H1 (cell line): Measurements from ENCODE around the gene ZCCHC10. TPM values are rescaled to one million over a fixed set of nuclear protein-coding genes. Genes with fewer than 3 reads are reported as not detected.

Experiments used
- CTCF ChIA-PET: fragments of 300-600 bp; sonication (Branson Sonifier 250); formaldehyde crosslinking; loops from one replicate; lab custom pipeline; 2021; ENCODE audit not compliant: partially characterized antibody; lab: Charles Lee
- POLR2A ChIA-PET: fragments of 300-600 bp; sonication (Branson Sonifier 250); formaldehyde crosslinking; loops from one replicate; lab custom pipeline; 2021; ENCODE audit warnings: inconsistent platforms; ENCODE audit not compliant: partially characterized antibody; lab: Charles Lee
- DNase-seq, 2 experiments: peaks; one replicate each; pipeline versions ENCODE4 v3.0.0 to v3.0.0-alpha.2; 2010 to 2022; ENCODE audit warnings: low spot score in 2 of 2, low read depth in 1 of 2, mixed read lengths in 1 of 2
- FAIRE-seq: peaks from 2 replicates; lab custom pipeline; 2011; peaks lifted over from hg19 to GRCh38; lab: Jason Lieb, UNC
- H2AFZ ChIP-seq: 2 replicates; pipeline ENCODE4 v1.8.1; 2012; ENCODE audit warnings: low read length, inconsistent platforms
- H2AK5ac ChIP-seq: 2 replicates; pipeline ENCODE4 v1.6.1; 2013; ENCODE audit warnings: low read depth, low read length
- H2BK120ac ChIP-seq: replicated peaks from 2 replicates; pipeline ENCODE3; 2013; ENCODE audit warnings: low read depth, low read length, inconsistent platforms
- H2BK12ac ChIP-seq: 2 replicates; pipeline ENCODE4 v1.6.1; 2013; ENCODE audit warnings: low read depth, low read length
- H2BK15ac ChIP-seq: 2 replicates; pipeline ENCODE4 v1.6.1; 2013; ENCODE audit warnings: low read length
- H2BK20ac ChIP-seq: 2 replicates; pipeline ENCODE4 v1.6.1; 2013; ENCODE audit warnings: low read length
- H2BK5ac ChIP-seq: 2 replicates; pipeline ENCODE4 v1.6.1; 2013; ENCODE audit warnings: low read depth, low read length
- H3K14ac ChIP-seq: 2 replicates; pipeline ENCODE4 v1.6.1; 2013; ENCODE audit warnings: inconsistent platforms; ENCODE audit not compliant: insufficient read length
- H3K18ac ChIP-seq: 2 replicates; pipeline ENCODE4 v1.6.1; 2013; ENCODE audit warnings: low read length; ENCODE audit errors: extremely low read depth
- H3K23ac ChIP-seq: 2 replicates; pipeline ENCODE4 v1.6.1; 2013; ENCODE audit warnings: inconsistent platforms; ENCODE audit not compliant: insufficient read length
- H3K23me2 ChIP-seq: 2 replicates; pipeline ENCODE4 v1.6.1; 2013; ENCODE audit warnings: low read depth, low read length
- H3K27ac ChIP-seq: 2 replicates; pipeline ENCODE4 v1.6.1; 2011; ENCODE audit warnings: low read depth, low read length, inconsistent platforms
- H3K27me3 ChIP-seq, 4 experiments: replicated peaks in 1 of 4; 1 replicate in 1 of 4; 2 replicates in 3 of 4; pipeline versions ENCODE4 v1.6.1 to v1.8.1; 2011 to 2013; ENCODE audit warnings: low read length in 3 of 4, mild to moderate bottlenecking in 3 of 4, inconsistent platforms in 2 of 4, mixed read lengths in 2 of 4, moderate library complexity in 1 of 4; ENCODE audit not compliant: control insufficient read depth in 3 of 4, insufficient read depth in 3 of 4; ENCODE audit errors: extremely low read depth in 1 of 4
- H3K36me3 ChIP-seq, 4 experiments: 2 replicates each; pipeline versions ENCODE4 v1.6.1 to v1.8.1; 2011 to 2013; ENCODE audit warnings: mild to moderate bottlenecking in 4 of 4, low read length in 3 of 4, moderate library complexity in 2 of 4, control low read depth in 1 of 4, inconsistent platforms in 1 of 4; ENCODE audit not compliant: insufficient read depth in 4 of 4, control insufficient read depth in 2 of 4
- H3K4ac ChIP-seq: replicated peaks from 2 replicates; pipeline ENCODE3; 2013; ENCODE audit warnings: low read length, low read depth, mixed read lengths, inconsistent platforms; ENCODE audit not compliant: insufficient read length
- H3K4me1 ChIP-seq, 4 experiments: replicated peaks in 1 of 4; 1 replicate in 1 of 4; 2 replicates in 3 of 4; pipeline versions ENCODE4 v1.6.1 to v1.8.1; 2011 to 2013; ENCODE audit warnings: low read length in 3 of 4, inconsistent platforms in 2 of 4, mixed read lengths in 1 of 4; ENCODE audit not compliant: insufficient read depth in 4 of 4, control insufficient read depth in 3 of 4
- H3K4me2 ChIP-seq, 2 experiments: 2 replicates each; pipeline versions ENCODE4 v1.6.1 to v1.8.1; 2011 to 2013; ENCODE audit warnings: low read depth in 2 of 2, low read length in 2 of 2, control low read depth in 1 of 2, inconsistent platforms in 1 of 2, mild to moderate bottlenecking in 1 of 2; ENCODE audit not compliant: insufficient read depth in 1 of 2
- H3K4me3 ChIP-seq, 4 experiments: fragments of 200-600, 300-600 bp in 1 of 4; sonication (generic), shearing (Covaris generic), sonication (Bioruptor Twin) in 1 of 4; 2 replicates each; pipeline versions ENCODE4 v1.5.1 to v1.8.1; 2011 to 2016; ENCODE audit warnings: low read length in 4 of 4, low read depth in 3 of 4, control low read depth in 2 of 4, inconsistent platforms in 2 of 4, mild to moderate bottlenecking in 2 of 4, mixed read lengths in 1 of 4, moderate library complexity in 1 of 4; ENCODE audit not compliant: insufficient read depth in 2 of 4; ENCODE audit errors: extremely low read depth in 1 of 4
- H3K56ac ChIP-seq: replicated peaks from 2 replicates; pipeline ENCODE3; 2013; ENCODE audit warnings: low read depth, mild to moderate bottlenecking, mixed read lengths, low read length, inconsistent platforms; ENCODE audit not compliant: insufficient read length
- H3K79me1 ChIP-seq: 2 replicates; pipeline ENCODE4 v1.6.1; 2013; ENCODE audit warnings: low read depth, low read length, control low read depth
- H3K79me2 ChIP-seq, 2 experiments: 2 replicates each; pipeline versions ENCODE4 v1.6.1 to v1.8.1; 2012 to 2013; ENCODE audit warnings: low read length in 2 of 2, mild to moderate bottlenecking in 2 of 2, inconsistent platforms in 1 of 2; ENCODE audit not compliant: insufficient read depth in 2 of 2, control insufficient read depth in 1 of 2
- H3K9ac ChIP-seq, 4 experiments: replicated peaks in 1 of 4; 1 replicate in 1 of 4; 2 replicates in 3 of 4; pipeline versions ENCODE4 v1.6.1 to v1.8.1; 2011 to 2013; ENCODE audit warnings: low read depth in 3 of 4, low read length in 3 of 4, control low read depth in 2 of 4, mild to moderate bottlenecking in 2 of 4, moderate library complexity in 2 of 4, inconsistent platforms in 1 of 4; ENCODE audit errors: extremely low read depth in 1 of 4
- H3K9me3 ChIP-seq, 2 experiments: 2 replicates each; pipeline versions ENCODE4 v1.6.1 to v1.8.1; 2012 to 2013; ENCODE audit warnings: mild to moderate bottlenecking in 2 of 2, moderate library complexity in 2 of 2, control low read depth in 1 of 2, inconsistent platforms in 1 of 2, low read depth in 1 of 2, low read length in 1 of 2, mixed read lengths in 1 of 2; ENCODE audit not compliant: insufficient read depth in 2 of 2
- H4K20me1 ChIP-seq, 2 experiments: replicated peaks in 1 of 2; 2 replicates each; pipeline versions ENCODE3 to v1.8.1; 2011 to 2013; ENCODE audit warnings: inconsistent platforms in 2 of 2, low read length in 2 of 2, mild to moderate bottlenecking in 1 of 2; ENCODE audit not compliant: insufficient read depth in 2 of 2, control insufficient read depth in 1 of 2
- H4K5ac ChIP-seq: 2 replicates; pipeline ENCODE4 v1.6.1; 2013; ENCODE audit warnings: low read length, low read depth, mixed read lengths, inconsistent platforms; ENCODE audit not compliant: insufficient read length
- H4K8ac ChIP-seq: 2 replicates; pipeline ENCODE4 v1.8.0; 2013; ENCODE audit warnings: mild to moderate bottlenecking, moderate library complexity, low read length, inconsistent platforms; ENCODE audit not compliant: insufficient read depth; ENCODE audit errors: extremely low read depth
- H4K91ac ChIP-seq: replicated peaks from 2 replicates; pipeline ENCODE3; 2013; ENCODE audit warnings: low read length, mixed read lengths, inconsistent platforms; ENCODE audit not compliant: insufficient read length
- HDAC6 ChIP-seq: IDR thresholded peaks from one replicate; pipeline ENCODE4 v1.7.1; 2012; ENCODE audit warnings: low read depth, mild to moderate bottlenecking, inconsistent platforms, low read length, moderate library complexity
- WGBS, 2 experiments: shearing (Covaris generic) in 1 of 2; methylation state at CpG; one replicate each; pipeline versions ENCODE4 v1.1.6 to v1.1.7; 2013 to 2015; ENCODE audit warnings: low lambda C conversion rate in 2 of 2, mixed read lengths in 2 of 2, inconsistent platforms in 1 of 2, low coverage in 1 of 2, missing lambda C conversion rate in 1 of 2; ENCODE audit not compliant: insufficient replicate concordance in 2 of 2, insufficient coverage in 1 of 2, insufficient read length in 1 of 2; ENCODE audit errors: extremely low coverage in 1 of 2, missing lambda C conversion rate in 1 of 2; 5-methylcytosine and 5-hydroxymethylcytosine counted together
- polyA plus RNA-seq, 7 experiments: library from polyadenylated mRNA; depleted of rRNA in 3 of 7; stranded (reverse) in 5 of 7; unstranded in 2 of 7; fragments of >200 nt in 5 of 7; fragments of 200-250 nt in 2 of 7; gene quantifications; 1 replicate in 5 of 7; 2 replicates in 1 of 7; 4 replicates in 1 of 7; pipeline versions ENCODE4 v1.2.1 to v1.2.3, GENCODE V29; 2011 to 2013; ENCODE audit warnings: missing spikeins in 2 of 7, mixed read lengths in 2 of 7
- total RNA-seq: library from RNA; stranded (reverse); fragmentation: NEBNext Ultra II Directional; extraction: Animal tissue kit (Norgen Biotek cat#: 25700); gene quantifications from 2 replicates; pipeline ENCODE4 v1.2.1, GENCODE V29; 2021

Gene ZCCHC10
- total and polyA plus RNA-seq, 2 of the 8 experiments (the other 6 are each of a cell fraction or from before 2014, with no cell fraction given) = 22.4 to 32.9 TPM

- no peak overlapping the region for H3K23ac ChIP-seq
- H3K4me1 ChIP-seq = no peaks in the 10 kb centered on the region
- H3K27ac ChIP-seq = no peak overlapping the region
- no peak overlapping the region for H2AFZ ChIP-seq
- no peak overlapping the region for H2BK120ac ChIP-seq
- H3K27me3 ChIP-seq = no peaks in the 10 kb centered on the region
- CTCF ChIA-PET = no interaction called here
- H3K4ac ChIP-seq = no peak overlapping the region
- WGBS, 2 experiments = 64% methylated on average over 2 of the region's 2 CpGs; no CpG with 5 or more reads in 1 of the 2 experiments
- H2BK20ac ChIP-seq = no peak overlapping the region
- no peak overlapping the region for H2BK5ac ChIP-seq
- no peaks in the 10 kb centered on the region for H4K20me1 ChIP-seq
- no peak overlapping the region for H4K5ac ChIP-seq
- no peaks in the 10 kb centered on the region for H3K79me2 ChIP-seq
- FAIRE-seq (no peak), DNase-seq (no peak)
- no peaks in the 10 kb centered on the region for H3K36me3 ChIP-seq
- no peak overlapping the region for H3K9ac ChIP-seq
- no peak overlapping the region for H3K56ac ChIP-seq
- H2BK15ac ChIP-seq = no peak overlapping the region
- no peak overlapping the region for H3K18ac ChIP-seq
- no peaks in the 10 kb centered on the region for H3K23me2 ChIP-seq
- H3K9me3 ChIP-seq = no peaks in the 10 kb centered on the region
- no peak overlapping the region for H3K4me3 ChIP-seq
- POLR2A ChIA-PET = interaction anchor here (1.2 kb wide), 1 partner anchor 61 kb away, joined by 3 read pairs; no protein-coding TSS in a partner anchor
- H2AK5ac ChIP-seq = peak overlapping the region; percentile 41; the same call in 1 of the 2 replicates
- H4K8ac ChIP-seq = no peak overlapping the region
- H4K91ac ChIP-seq = no peak overlapping the region
- no peak overlapping the region for H2BK12ac ChIP-seq
- TF ChIP-seq HDAC6 = no peak
- no peak overlapping the region for H3K14ac ChIP-seq
- H3K4me2 ChIP-seq = no peak overlapping the region
- no peaks in the 10 kb centered on the region for H3K79me1 ChIP-seq
Observed at GRCh38 chr5:133035224-133035623, 8.9 kb upstream of the ZCCHC10 start.
